HCT116 (cell line): ENCODE results near the gene YBEY. TPM values are rescaled to one million over a fixed set of nuclear protein-coding genes. Genes with fewer than 3 reads are reported as not detected.

ENCODE experiments used
- ATAC-seq: fragments of 200-7000 bp; cut with Tn5 transposase; 2 replicates; pipeline ENCODE4 v1.9.1; 2020; ENCODE audit warnings: mild to moderate bottlenecking, moderate library complexity
- BruUV-seq: library from RNA; stranded (reverse); fragments of 400-500 nt; replicated peaks from 2 replicates; lab custom pipeline; 2021; lab: Mats Ljungman, UMichigan
- CTCF ChIA-PET: fragments of 300-600 bp; sonication (Branson Sonifier 250); formaldehyde crosslinking; loops from one replicate; lab custom pipeline; 2021; ENCODE audit warnings: antibody characterized with exemption; lab: Charles Lee
- POLR2A ChIA-PET: fragments of 300-600, 350-600 bp; sonication (Branson Sonifier 250); formaldehyde crosslinking; loops from one replicate; lab custom pipeline; 2021; ENCODE audit warnings: antibody characterized with exemption; lab: Charles Lee
- RAD21 ChIA-PET, 2 experiments: fragments of 300-600 bp; sonication (Branson Sonifier 250); formaldehyde crosslinking; loops; one replicate each; lab custom pipeline; 2023; ENCODE audit warnings: low total read pairs in 2 of 2; ENCODE audit not compliant: uncharacterized antibody in 2 of 2, unreplicated experiment in 2 of 2, low non-redundant PET in 1 of 2; lab: Charles Lee
- DNase-seq: peaks from one replicate; pipeline ENCODE4 v3.0.0-alpha.2; 2010; ENCODE audit warnings: low read depth, low spot score
- H2AFZ ChIP-seq: fragments of 200-600 bp; shearing (Covaris generic), sonication (generic); 2 replicates; pipeline ENCODE4 v1.6.1; 2017; ENCODE audit warnings: low read depth, mixed run types, mixed read lengths, antibody characterized with exemption, low read length; ENCODE audit not compliant: poor library complexity, severe bottlenecking
- H3K27ac ChIP-seq: 2 replicates; pipeline ENCODE4 v1.5.1; 2012; ENCODE audit warnings: low read depth, low read length
- H3K27me3 ChIP-seq: fragments of 200-600 bp; sonication (generic); 2 replicates; pipeline ENCODE4 v1.6.1; 2016; ENCODE audit warnings: mixed run types, low read length, mixed read lengths; ENCODE audit not compliant: insufficient read depth
- H3K36me3 ChIP-seq, 2 experiments: fragments of 200-500 bp in 1 of 2; fragments of 200-600 bp in 1 of 2; sonication (Bioruptor generic) in 1 of 2; sonication (generic) in 1 of 2; 2 replicates each; pipeline versions ENCODE4 v1.5.1 to v1.6.1; 2014 to 2016; ENCODE audit warnings: low read length in 2 of 2, inconsistent platforms in 1 of 2, mixed read lengths in 1 of 2, mixed run types in 1 of 2; ENCODE audit not compliant: insufficient read depth in 2 of 2, control insufficient read depth in 1 of 2
- H3K4me1 ChIP-seq, 2 experiments: fragments of 200-600 bp in 1 of 2; sonication (generic) in 1 of 2; 2 replicates each; pipeline versions ENCODE4 v1.5.1 to v1.6.1; 2012 to 2017; ENCODE audit warnings: low read length in 2 of 2, inconsistent platforms in 1 of 2, mild to moderate bottlenecking in 1 of 2, mixed read lengths in 1 of 2, mixed run types in 1 of 2, moderate library complexity in 1 of 2; ENCODE audit not compliant: insufficient read depth in 2 of 2, control insufficient read depth in 1 of 2
- H3K4me2 ChIP-seq: fragments of 200-600 bp; sonication (generic); 2 replicates; pipeline ENCODE4 v1.6.1; 2017; ENCODE audit warnings: mixed run types, low read length, mixed read lengths
- H3K4me3 ChIP-seq, 2 experiments: fragments of 200-600 bp in 1 of 2; sonication (generic) in 1 of 2; replicated peaks in 1 of 2; 2 replicates each; pipeline ENCODE4 v1.5.1; 2011 to 2016; ENCODE audit warnings: low read length in 2 of 2, control low read depth in 1 of 2, low read depth in 1 of 2, mild to moderate bottlenecking in 1 of 2, mixed read lengths in 1 of 2, mixed run types in 1 of 2
- H3K79me2 ChIP-seq: fragments of 200-600 bp; sonication (generic); 2 replicates; pipeline ENCODE4 v1.6.1; 2017; ENCODE audit warnings: mild to moderate bottlenecking, mixed run types, low read length, moderate library complexity, mixed read lengths; ENCODE audit not compliant: insufficient read depth
- H3K9ac ChIP-seq: fragments of 200-600 bp; sonication (generic); 2 replicates; pipeline ENCODE4 v1.6.1; 2016; ENCODE audit warnings: low read length, mixed read lengths
- H3K9me2 ChIP-seq: fragments of 200-600 bp; sonication (generic), shearing (Covaris generic); 2 replicates; pipeline ENCODE4 v1.6.1; 2017; ENCODE audit warnings: mixed run types, mild to moderate bottlenecking, moderate library complexity; ENCODE audit not compliant: insufficient read depth
- H3K9me3 ChIP-seq, 2 experiments: fragments of 200-500 bp in 1 of 2; fragments of 200-600 bp in 1 of 2; sonication (Bioruptor generic) in 1 of 2; sonication (generic) in 1 of 2; 2 replicates each; pipeline ENCODE4 v1.6.1; 2014 to 2017; ENCODE audit warnings: low read length in 2 of 2, mixed read lengths in 2 of 2, inconsistent platforms in 1 of 2, low read depth in 1 of 2, mild to moderate bottlenecking in 1 of 2, mixed run types in 1 of 2, moderate library complexity in 1 of 2; ENCODE audit not compliant: control insufficient read depth in 1 of 2, insufficient read depth in 1 of 2
- H4K20me1 ChIP-seq: fragments of 200-600 bp; sonication (generic), shearing (Covaris generic); 2 replicates; pipeline ENCODE4 v1.6.1; 2017; ENCODE audit warnings: mixed run types, mild to moderate bottlenecking, moderate library complexity; ENCODE audit not compliant: insufficient read depth
- ATF3 ChIP-seq: IDR thresholded peaks from 2 replicates; pipeline ENCODE4 v1.6.1; 2012
- CBX3 ChIP-seq: IDR thresholded peaks from 2 replicates; pipeline ENCODE4 v1.6.1; 2012; ENCODE audit warnings: low read depth
- CEBPB ChIP-seq: IDR thresholded peaks from 2 replicates; pipeline ENCODE4 v1.6.1; 2012; ENCODE audit warnings: low read depth
- CTCF ChIP-seq, 3 experiments: fragments of 200-600 bp in 1 of 3; sonication (generic) in 1 of 3; IDR thresholded peaks in 2 of 3; conservative IDR thresholded peaks in 1 of 3; 2 replicates each; pipeline ENCODE4 v1.5.1; 2012 to 2017; ENCODE audit warnings: low read depth in 2 of 3, low read length in 2 of 3, antibody characterized with exemption in 1 of 3, borderline replicate concordance in 1 of 3, control low read depth in 1 of 3, mild to moderate bottlenecking in 1 of 3, mixed read lengths in 1 of 3, mixed run types in 1 of 3, moderate library complexity in 1 of 3; ENCODE audit not compliant: insufficient read depth in 1 of 3
- EGR1 ChIP-seq: IDR thresholded peaks from 2 replicates; pipeline ENCODE4 v1.6.1; 2012; ENCODE audit warnings: low read depth
- ELF1 ChIP-seq: IDR thresholded peaks from 2 replicates; pipeline ENCODE4 v1.6.1; 2012; ENCODE audit warnings: low read depth, borderline replicate concordance
- EZH2 ChIP-seq: fragments of 200-600 bp; sonication (generic); IDR thresholded peaks from 2 replicates; pipeline ENCODE4 v1.6.1; 2017; ENCODE audit warnings: antibody characterized with exemption, mixed run types
- EZH2phosphoT487 ChIP-seq: fragments of 200-600 bp; IDR thresholded peaks from 2 replicates; pipeline ENCODE4 v1.6.1; 2018; ENCODE audit warnings: antibody characterized with exemption, borderline replicate concordance
- FOSL1 ChIP-seq: IDR thresholded peaks from 2 replicates; pipeline ENCODE4 v1.6.1; 2012; ENCODE audit warnings: low read depth
- JUND ChIP-seq: IDR thresholded peaks from 2 replicates; pipeline ENCODE4 v1.6.1; 2012
- MAX ChIP-seq: IDR thresholded peaks from 2 replicates; pipeline ENCODE4 v1.6.1; 2012
- POLR2A ChIP-seq: IDR thresholded peaks from 2 replicates; pipeline ENCODE4 v1.7.0; 2011; ENCODE audit warnings: borderline replicate concordance; ENCODE audit not compliant: insufficient read depth, insufficient read length; ENCODE audit errors: extremely low read depth
- REST ChIP-seq: IDR thresholded peaks from 2 replicates; pipeline ENCODE4 v1.6.1; 2012; ENCODE audit warnings: low read depth
- SIN3A ChIP-seq: IDR thresholded peaks from 2 replicates; pipeline ENCODE4 v1.6.1; 2012; ENCODE audit warnings: low read depth
- SRF ChIP-seq: IDR thresholded peaks from 2 replicates; pipeline ENCODE4 v1.6.1; 2012; ENCODE audit warnings: low read depth
- TCF7L2 ChIP-seq: IDR thresholded peaks from 2 replicates; pipeline ENCODE4 v1.7.0; 2011; ENCODE audit warnings: borderline replicate concordance, inconsistent platforms; ENCODE audit not compliant: insufficient read depth, insufficient read length; ENCODE audit errors: extremely low read depth
- YY1 ChIP-seq: IDR thresholded peaks from 2 replicates; pipeline ENCODE4 v1.6.1; 2011; ENCODE audit warnings: low read length, low read depth, moderate library complexity, mild to moderate bottlenecking; ENCODE audit not compliant: insufficient replicate concordance; ENCODE audit errors: extremely low read depth
- ZFX ChIP-seq: fragments of 450-650 bp; IDR thresholded peaks from 2 replicates; pipeline ENCODE4 v1.6.1; 2017
- ZNF274 ChIP-seq: fragments of 200-500 bp; sonication (Bioruptor generic); IDR thresholded peaks from 2 replicates; pipeline ENCODE4 v1.6.1; 2014; ENCODE audit warnings: mild to moderate bottlenecking, low read depth, low read length, inconsistent platforms
- intact Hi-C: fragments of 100-400 bp; cut with micrococcal nuclease; formaldehyde crosslinking; loops from 2 replicates; pipeline ENCODE4 v1.10.0; 2022
- total RNA-seq: library from RNA; stranded (reverse); gene quantifications from one replicate; pipeline ENCODE4 v1.2.1, GENCODE V29; 2021; ENCODE audit not compliant: unreplicated experiment

The YBEY gene
- total RNA-seq, 1 experiment from 2014 or later: 31.5 TPM

- Histone ChIP-seq H3K36me3 (no peaks in the 10 kb centered on the region), H3K4me2 (no peak overlapping the region), H3K4me3 (no peak overlapping the region), H3K9me3 (no peaks in the 10 kb centered on the region), H3K9ac (no peak overlapping the region), H3K9me2 (no peaks in the 10 kb centered on the region), H3K4me1 (no peaks in the 10 kb centered on the region), H4K20me1 (no peaks in the 10 kb centered on the region), H3K27ac (no peak overlapping the region), H2AFZ (no peak overlapping the region), H3K79me2 (no peaks in the 10 kb centered on the region), H3K27me3 (no peaks in the 10 kb centered on the region)
- no TSS peak for BruUV-seq
- POLR2A ChIA-PET: no interaction called here
- no peak for ATAC-seq
- TF ChIP-seq EZH2: no peak
- no peak for TF ChIP-seq CTCF (IDR thresholded peaks at IDR 0.05 in 2 of 3, conservative IDR thresholded peaks at IDR 0.05 in 1 of 3; ENCODE audit: borderline replicate concordance in 1 of 3, insufficient read depth in 1 of 3, low read depth in 2 of 3, low read length in 2 of 3)
- TF ChIP-seq ATF3: no peak
- TF ChIP-seq CEBPB: no peak
- TF ChIP-seq ELF1: no peak
- TF ChIP-seq ZFX: no peak
- no peak for TF ChIP-seq EZH2phosphoT487
- no peak for TF ChIP-seq YY1
- no peak for TF ChIP-seq JUND
- no peak for TF ChIP-seq POLR2A
- no peak for TF ChIP-seq SIN3A
- TF ChIP-seq FOSL1: no peak
- TF ChIP-seq TCF7L2: no peak
- no peak for TF ChIP-seq EGR1
- no peak for TF ChIP-seq REST
- no peak for TF ChIP-seq MAX
- TF ChIP-seq CBX3: no peak
- no peak for TF ChIP-seq ZNF274
- TF ChIP-seq SRF: no peak
- RAD21 ChIA-PET: no interaction called here
- no peak for DNase-seq
- intact Hi-C loops: no loop called here
- CTCF ChIA-PET: no interaction called here
Observed at GRCh38 chr21:46311568-46311967, 25.4 kb downstream of the YBEY start.
